ENCODE data around the gene RCOR2.
A peak's percentile ranks its signal among the peaks of the same experiment; 100 is the strongest.

Gene RCOR2

GRCh38 chr11:63931045-63931444 lies 14.1 kb upstream of the RCOR2 start:
- ChIA-PET CTCF (interaction anchor here (1.9 kb wide), 1 partner anchor 11 kb away, joined by 7 read pairs; no protein-coding TSS in a partner anchor), POLR2A (no interaction called here)
- TF ChIP-seq CTCF (IDR thresholded peaks at IDR 0.05; ENCODE audit: insufficient read depth, low read length, missing control alignments), result no peak
- H3K4me3 ChIP-seq (ENCODE audit: low read depth, low read length), result no peak overlapping the region
- DNase-seq (ENCODE audit: low read depth, low spot score), result no peak

GRCh38 chr11:63929616-63930015 lies 12.7 kb upstream of the RCOR2 start:
- POLR2A ChIA-PET, result interaction anchor here (0.6 kb wide), 1 partner anchor 78 kb away, joined by 4 read pairs; no protein-coding TSS in a partner anchor
- H3K4me3 ChIP-seq (ENCODE audit: low read depth, low read length), result no peak overlapping the region
- no peak for DNase-seq (ENCODE audit: low read depth, low spot score)
- CTCF ChIA-PET, result interaction anchor here (1.1 to 1.9 kb wide), 3 partner anchors 9 to 92 kb away, joined by 5 to 7 read pairs (median 5); no protein-coding TSS in a partner anchor
- TF ChIP-seq CTCF (IDR thresholded peaks at IDR 0.05; ENCODE audit: insufficient read depth, low read length, missing control alignments), result no peak

DNA sequence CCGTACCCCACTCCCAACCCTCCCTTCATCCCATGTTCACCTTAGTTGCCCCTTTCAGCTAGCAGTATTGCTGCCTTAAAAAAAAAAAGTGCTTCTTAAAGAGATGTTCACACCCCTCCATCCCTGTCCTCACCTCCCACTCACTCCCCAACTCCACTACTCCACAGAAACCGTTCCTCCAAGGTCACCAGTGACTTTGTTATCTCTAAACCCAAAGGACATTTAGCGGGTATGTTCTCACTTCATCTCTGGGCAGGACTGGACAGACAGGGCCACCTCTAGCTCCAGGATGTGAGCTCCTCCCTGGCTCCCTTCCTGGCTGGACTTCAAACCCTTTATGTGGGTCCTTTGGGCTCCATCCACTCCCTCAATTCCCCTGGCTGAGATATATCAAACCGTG lies 6.4 kb upstream of the RCOR2 start:
- CTCF ChIA-PET, result interaction anchor here (1.1 to 10.4 kb wide), 2 partner anchors 26 to 86 kb away, joined by 4 to 47 read pairs; partner anchors contain the start of gene MARK2
- no peak for TF ChIP-seq CTCF (IDR thresholded peaks at IDR 0.05; ENCODE audit: insufficient read depth, low read length, missing control alignments)

GRCh38 chr11:63922673-63923192 lies 5.8 kb upstream of the RCOR2 start:
- no peak for DNase-seq (ENCODE audit: low read depth, low spot score)
- H3K4me3 ChIP-seq (ENCODE audit: low read depth, low read length), result no peak overlapping the region
- TF ChIP-seq CTCF (IDR thresholded peaks at IDR 0.05; ENCODE audit: insufficient read depth, low read length, missing control alignments), result no peak
- ChIA-PET POLR2A (no interaction called here), CTCF (interaction anchor here (1.1 to 10.4 kb wide), 3 partner anchors 23 to 85 kb away, joined by 4 to 47 read pairs (median 15); partner anchors contain the start of gene MARK2)

More for the DNA sequence above, 6.4 kb upstream of the RCOR2 start:
- DNase-seq (ENCODE audit: low read depth, low spot score), result no peak
- POLR2A ChIA-PET, result no interaction called here
- no peak overlapping the region for H3K4me3 ChIP-seq (ENCODE audit: low read depth, low read length)

DNA sequence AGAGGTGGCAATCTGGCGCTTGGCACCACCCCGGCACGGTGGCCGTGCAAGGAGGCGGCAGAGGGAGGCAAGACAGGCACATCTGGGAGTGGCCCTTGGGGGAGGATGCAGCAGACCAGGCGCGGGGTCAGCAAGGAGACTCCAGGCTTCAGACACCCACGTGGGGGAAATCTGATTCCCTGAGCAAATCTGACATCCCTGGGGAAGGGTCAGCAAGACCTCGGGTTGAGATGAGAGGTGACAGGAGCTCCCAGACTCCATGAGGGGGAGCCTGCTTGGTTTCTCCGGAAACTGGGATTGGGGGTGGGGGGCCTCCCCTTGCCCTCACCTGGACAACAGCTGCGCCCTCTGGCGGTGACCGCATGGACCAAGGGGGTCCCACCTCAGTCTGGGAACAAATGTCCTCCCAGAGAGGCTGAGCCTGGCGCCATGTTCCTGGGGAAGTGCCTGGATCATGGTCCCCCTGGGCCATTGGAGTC lies 4.0 kb upstream of the RCOR2 start:
- ChIA-PET POLR2A (no interaction called here), CTCF (interaction anchor here (1.0 to 10.4 kb wide), 8 partner anchors 8 to 282 kb away, joined by 3 to 47 read pairs (median 6); partner anchors contain the start of gene MARK2)
- peak; percentile 57 for TF ChIP-seq CTCF (IDR thresholded peaks at IDR 0.05; ENCODE audit: insufficient read depth, low read length, missing control alignments)
- no peak for DNase-seq (ENCODE audit: low read depth, low spot score)
- no peak overlapping the region for H3K4me3 ChIP-seq (ENCODE audit: low read depth, low read length)

DNA sequence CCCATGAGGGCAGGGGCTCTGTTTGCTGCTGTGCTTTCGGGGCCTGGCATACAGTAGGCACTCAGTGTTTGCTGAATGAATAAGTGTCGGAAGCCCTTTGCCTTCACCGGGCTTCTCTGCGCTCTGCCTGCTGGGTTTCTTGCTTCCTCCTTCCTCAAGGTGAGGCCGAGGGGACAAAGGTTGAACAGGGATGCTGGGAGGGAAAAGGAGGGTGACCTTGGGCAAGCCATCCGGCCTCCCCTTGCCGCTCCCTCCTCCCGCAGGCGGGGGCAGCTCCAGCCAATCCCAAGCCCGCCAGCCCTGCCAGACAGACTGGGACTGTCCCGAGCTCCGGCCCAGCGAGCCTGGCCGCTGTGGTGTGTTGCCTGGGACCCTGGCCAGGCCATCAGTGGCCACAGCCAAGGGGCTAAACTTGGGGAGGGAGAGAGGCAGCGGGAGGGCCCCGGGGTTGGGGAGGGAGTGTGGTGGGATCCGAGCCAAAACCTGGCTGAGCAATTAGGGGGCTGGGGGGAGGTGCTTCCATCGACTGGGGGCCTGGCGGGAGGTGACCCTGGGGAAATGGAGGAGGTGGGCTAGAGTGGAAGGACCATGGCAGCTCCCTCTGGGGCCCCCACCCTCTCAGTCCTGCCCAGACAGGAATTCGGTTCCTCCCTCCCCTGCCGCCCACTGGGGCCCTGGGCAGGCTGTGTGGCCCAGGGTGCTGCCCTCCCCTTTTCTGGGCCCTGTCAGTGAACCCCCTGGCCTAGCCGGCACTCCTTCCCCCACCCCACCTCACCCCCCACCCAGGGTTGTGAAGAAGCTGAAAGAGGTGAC lies 3.4 kb upstream of the RCOR2 start:
- ChIA-PET CTCF (interaction anchor here (1.3 to 10.4 kb wide), 7 partner anchors 8 to 282 kb away, joined by 3 to 47 read pairs (median 7); partner anchors contain the start of gene MARK2), POLR2A (no interaction called here)
- no peak overlapping the region for H3K4me3 ChIP-seq (ENCODE audit: low read depth, low read length)
- TF ChIP-seq CTCF (IDR thresholded peaks at IDR 0.05; ENCODE audit: insufficient read depth, low read length, missing control alignments), result no peak
- DNase-seq (ENCODE audit: low read depth, low spot score), result no peak
